AG08396 (cell line): ENCODE measurements around the gene LARGE1.

Experiments
- DNase-seq: peaks from one replicate; pipeline ENCODE4 v3.0.0; 2012; ENCODE audit warnings: low spot score, mixed read lengths

LARGE1 gene

GRCh38 chr22:33561149-33561807, 359.0 kb downstream of the LARGE1 start:
- no peak for DNase-seq

GRCh38 chr22:33557836-33558235, 362.4 kb downstream of the LARGE1 start:
- DNase-seq = no peak

GRCh38 chr22:33555814-33556522, 364.3 kb downstream of the LARGE1 start:
- no peak for DNase-seq

- DNase-seq = no peak
Measured at GRCh38 chr22:33553493-33553892, 366.8 kb downstream of the LARGE1 start.

DNA sequence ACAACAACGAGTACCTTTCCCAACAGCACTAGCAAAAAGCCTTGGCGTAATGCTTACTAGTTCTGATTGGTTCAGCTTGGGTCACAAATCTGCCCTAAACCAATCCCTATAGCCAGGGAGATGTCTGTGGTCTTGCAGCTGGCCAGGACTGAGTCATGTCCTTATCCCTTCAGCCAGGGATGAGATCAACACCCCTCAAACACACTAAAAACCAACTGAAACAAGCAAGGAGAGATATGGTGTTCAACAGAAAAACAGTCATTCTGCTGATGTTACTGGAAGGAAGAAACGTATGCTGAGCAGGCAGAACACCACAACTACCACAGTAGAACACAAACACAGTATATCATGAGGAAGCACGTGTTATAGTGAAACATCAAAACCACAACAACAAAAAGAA, 375.6 kb downstream of the LARGE1 start:
- DNase-seq = peak; percentile 53

DNA sequence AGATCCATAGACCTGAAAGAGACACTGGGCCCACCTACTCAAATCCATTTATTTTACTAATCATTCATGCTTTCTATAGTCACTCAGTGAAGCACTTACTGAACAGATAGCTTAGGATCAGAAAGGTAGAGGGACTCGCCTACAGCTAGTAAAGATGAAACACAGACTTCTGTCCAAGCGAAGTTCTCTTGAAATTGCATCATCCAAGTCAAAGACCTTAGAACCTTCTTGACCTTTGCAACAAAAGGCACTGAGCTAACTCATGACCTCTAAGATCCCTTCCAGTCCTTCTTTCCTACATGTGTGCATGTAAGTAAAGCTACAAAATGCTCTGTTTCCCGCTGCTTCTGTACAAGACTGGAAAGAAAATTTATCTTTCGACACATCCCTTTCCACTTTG, 377.6 kb downstream of the LARGE1 start:
- DNase-seq = no peak

GRCh38 chr22:33542153-33542552, 378.1 kb downstream of the LARGE1 start:
- DNase-seq = no peak

GRCh38 chr22:33539902-33540751, 380.1 kb downstream of the LARGE1 start:
- DNase-seq = peak; percentile 22

GRCh38 chr22:33539202-33539901, 380.9 kb downstream of the LARGE1 start:
- DNase-seq = no peak

- DNase-seq = no peak
Measured at GRCh38 chr22:33538277-33538885, 381.9 kb downstream of the LARGE1 start.

DNA sequence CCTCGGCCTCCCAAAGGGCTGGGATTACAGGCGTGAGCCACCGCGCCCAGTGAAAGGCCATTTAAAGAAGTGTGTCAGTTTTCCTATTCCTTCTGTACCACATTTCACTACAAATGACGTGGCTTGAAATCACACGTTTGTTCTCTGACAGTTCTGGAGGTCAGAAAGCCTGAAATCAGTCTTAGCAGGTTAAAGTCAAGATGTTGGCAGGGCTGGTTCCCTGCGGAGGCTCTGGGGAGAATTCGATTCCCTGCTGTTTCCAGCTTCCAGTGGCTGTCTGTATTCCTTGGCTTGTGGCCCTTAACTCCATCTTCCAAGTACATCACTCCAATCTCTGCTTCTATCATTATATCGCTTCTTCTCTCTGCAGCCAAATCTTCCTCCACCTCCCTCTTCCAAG, 383.2 kb downstream of the LARGE1 start:
- DNase-seq = no peak

- DNase-seq = no peak
Measured at GRCh38 chr22:33535937-33536875, 384.1 kb downstream of the LARGE1 start.

DNA sequence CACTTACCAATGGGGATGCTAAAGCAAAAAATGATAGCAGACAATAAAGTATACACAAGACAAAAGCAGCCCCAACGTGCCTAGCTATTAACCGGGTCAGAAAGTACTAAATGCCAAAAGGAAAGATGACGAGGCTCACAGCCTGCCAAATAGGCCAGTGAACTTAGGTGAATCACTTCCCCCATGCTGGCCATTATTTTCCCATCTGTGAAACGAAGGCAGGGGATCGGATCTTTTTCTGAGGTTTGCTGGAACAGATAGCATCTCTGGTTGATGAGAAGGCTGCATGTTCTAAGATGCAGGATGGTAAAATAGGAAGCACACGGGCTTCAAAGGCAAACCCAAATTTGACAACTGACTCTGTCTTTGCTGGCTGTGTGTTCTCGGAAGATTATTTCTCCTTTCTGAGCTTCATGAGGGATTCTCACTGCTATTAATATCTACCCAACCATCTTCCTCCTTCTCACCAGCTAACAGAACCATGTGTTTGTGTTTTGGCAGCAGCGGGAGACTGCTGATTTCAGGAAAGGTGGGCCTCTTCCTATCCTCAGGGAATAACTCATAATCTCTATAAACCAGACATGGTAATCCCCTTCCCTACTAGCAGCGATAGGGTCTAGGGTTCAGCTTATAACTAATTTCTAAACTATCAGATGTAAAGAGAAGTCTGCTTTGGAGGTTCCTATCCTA, 390.7 kb downstream of the LARGE1 start:
- DNase-seq = no peak

DNA sequence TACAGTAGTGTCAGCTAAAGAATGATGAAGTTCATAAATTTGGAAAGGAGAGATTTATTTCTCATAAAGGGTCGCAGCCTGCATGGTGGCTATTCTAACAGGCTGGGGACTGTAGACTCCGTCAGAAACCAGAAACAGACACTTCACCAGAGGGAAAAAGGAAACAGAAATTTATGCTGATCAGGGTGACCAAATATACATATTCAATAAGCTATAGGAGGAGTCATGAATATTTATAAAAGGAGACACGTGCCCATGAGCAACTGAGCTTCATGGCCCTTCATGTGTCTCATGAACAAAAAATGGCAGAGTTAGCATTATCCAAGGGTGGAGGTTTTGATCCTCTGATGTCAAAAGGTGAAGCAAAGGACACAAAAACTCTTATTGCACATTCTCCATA, 392.1 kb downstream of the LARGE1 start:
- DNase-seq = no peak

DNA sequence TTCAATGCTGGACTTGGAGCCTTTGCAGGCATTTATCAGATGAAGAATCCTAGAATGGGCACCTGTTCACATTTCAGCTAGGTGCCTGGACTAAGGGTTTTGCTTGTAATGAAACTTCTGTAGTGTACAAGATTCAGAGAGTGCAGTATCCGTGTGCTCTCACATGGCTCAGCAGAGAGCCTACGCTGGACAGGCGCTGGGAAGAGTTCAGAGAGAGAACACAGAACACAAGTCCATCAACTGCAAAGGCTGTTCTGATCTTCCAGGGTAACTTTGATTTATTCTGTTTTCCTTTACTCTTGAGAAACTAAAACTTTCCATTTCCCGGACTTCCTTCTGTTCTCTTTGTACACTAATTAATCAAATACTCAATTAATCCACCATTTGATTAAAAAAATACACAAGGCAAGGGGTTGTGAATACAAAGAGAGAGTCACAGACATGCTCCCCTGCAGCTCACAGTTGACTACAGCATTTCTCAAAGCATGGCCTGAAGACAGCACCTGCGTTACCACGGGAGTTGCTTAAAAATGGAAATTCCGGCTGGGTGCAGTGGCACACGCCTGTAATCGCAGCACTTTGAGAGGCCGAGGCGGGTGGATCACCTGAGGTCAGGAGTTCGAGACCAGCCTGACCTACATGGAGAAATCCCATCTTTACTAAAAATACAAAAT, 393.7 kb downstream of the LARGE1 start:
- DNase-seq = no peak

- no peak for DNase-seq
Measured at GRCh38 chr22:33524511-33525260, 395.6 kb downstream of the LARGE1 start.

DNA sequence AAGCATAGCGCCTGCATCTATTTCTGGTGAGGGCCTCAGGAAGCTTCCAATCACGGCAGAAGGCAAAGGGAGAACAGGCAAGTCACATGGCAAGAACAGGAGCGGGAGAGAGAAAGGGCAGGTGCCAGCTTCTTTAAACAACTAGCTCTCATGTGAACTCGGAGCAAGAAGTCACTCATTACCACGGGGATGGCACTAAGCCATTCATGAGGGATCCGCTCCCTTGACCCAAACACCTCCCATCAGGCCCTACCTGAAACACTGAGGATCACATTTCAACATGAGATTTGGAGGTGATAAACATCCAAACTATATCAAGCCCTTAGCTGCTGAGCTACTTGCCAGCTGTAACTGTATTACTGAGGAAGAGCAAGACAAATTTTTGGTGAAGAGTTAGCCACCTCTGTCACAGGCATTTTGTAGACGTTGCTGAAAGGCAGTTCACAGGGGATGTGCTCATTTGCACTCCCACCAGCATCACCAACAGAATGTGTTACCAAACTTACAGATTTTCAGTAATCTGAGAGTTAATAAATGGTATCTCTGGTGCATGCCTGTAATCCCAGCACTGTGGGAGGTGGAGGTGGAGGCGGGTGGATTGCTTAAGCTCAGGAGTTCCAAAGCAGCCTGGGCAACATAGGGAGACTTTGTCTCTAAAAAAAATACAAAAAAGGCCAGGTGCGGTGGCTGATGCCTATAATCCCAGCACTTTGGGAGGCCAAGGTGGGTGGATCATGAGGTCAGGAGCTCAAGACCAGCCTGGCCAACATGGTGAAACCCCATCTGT, 398.2 kb downstream of the LARGE1 start:
- no peak for DNase-seq
